NT2/D1 (cell line): ENCODE measurements around the gene BCKDK.

Experiments
- SUZ12 ChIP-seq: IDR thresholded peaks from 2 replicates; pipeline ENCODE4 v1.6.1; 2011; ENCODE audit not compliant: insufficient read length, insufficient read depth; ENCODE audit errors: extremely low read depth
- YY1 ChIP-seq: IDR thresholded peaks from 2 replicates; pipeline ENCODE4 v1.6.1; 2011; ENCODE audit not compliant: insufficient read length, insufficient read depth
- ZNF274 ChIP-seq: IDR thresholded peaks from 2 replicates; pipeline ENCODE4 v1.6.1; 2011; ENCODE audit warnings: mild to moderate bottlenecking, low read depth, low read length

DNA sequence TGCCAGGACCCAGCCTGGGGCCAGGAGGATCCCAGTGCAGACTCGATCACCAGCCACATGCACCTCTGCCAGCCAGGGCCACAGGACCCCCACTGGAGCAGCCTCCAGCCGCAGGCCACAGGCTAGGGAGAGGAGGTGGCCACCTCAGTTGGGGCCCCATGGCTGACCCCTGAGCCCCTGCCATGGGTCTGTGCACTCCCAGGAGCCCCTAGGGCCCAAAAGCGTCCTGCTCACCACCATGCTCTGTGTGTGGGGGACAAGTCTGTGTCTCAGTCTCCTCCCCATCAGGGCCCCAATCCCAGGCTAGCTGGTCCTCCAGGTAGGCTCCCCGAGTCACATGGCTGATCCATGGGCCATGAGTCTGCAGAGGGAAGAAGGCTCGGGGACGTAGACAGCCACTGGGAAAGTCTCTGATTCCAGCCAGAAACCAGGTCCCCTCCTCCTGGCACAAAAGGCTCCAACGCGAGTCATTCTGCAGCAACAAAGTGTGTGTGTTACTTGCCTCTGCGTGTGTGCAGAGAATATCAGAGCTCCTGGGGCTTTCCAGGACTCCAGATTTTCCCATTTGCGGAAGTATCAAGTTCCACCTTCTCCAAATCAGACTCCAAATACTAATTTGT lies 33.4 kb downstream of the BCKDK start:
- TF ChIP-seq SUZ12, result no peak
- no peak for TF ChIP-seq ZNF274
- TF ChIP-seq YY1, result no peak
